DND-41 (cell line): ENCODE measurements around the gene CRACR2B.

ENCODE experiments used
- CTCF ChIP-seq: IDR thresholded peaks from 2 replicates; pipeline ENCODE4 v1.5.1; 2012; ENCODE audit warnings: borderline replicate concordance, low read length, moderate library complexity, mild to moderate bottlenecking; ENCODE audit not compliant: poor library complexity, severe bottlenecking; ENCODE audit errors: extremely low read depth
- EZH2 ChIP-seq: IDR thresholded peaks from 3 replicates; pipeline ENCODE4 v1.6.1; 2012; ENCODE audit warnings: borderline replicate concordance, low read depth, mild to moderate bottlenecking, moderate library complexity, low read length, inconsistent platforms; ENCODE audit not compliant: severe bottlenecking

GRCh38 chr11:791658-792534, 35.8 kb upstream of the CRACR2B start:
- no peak for TF ChIP-seq CTCF
- no peak for TF ChIP-seq EZH2
